ENCODE data around the gene AANAT.
"Not testable (repeated sequence)": the region's sequence is repeated elsewhere in the genome, so short reads cannot be mapped to it uniquely, and the experiment has no call there.

AANAT gene

DNA sequence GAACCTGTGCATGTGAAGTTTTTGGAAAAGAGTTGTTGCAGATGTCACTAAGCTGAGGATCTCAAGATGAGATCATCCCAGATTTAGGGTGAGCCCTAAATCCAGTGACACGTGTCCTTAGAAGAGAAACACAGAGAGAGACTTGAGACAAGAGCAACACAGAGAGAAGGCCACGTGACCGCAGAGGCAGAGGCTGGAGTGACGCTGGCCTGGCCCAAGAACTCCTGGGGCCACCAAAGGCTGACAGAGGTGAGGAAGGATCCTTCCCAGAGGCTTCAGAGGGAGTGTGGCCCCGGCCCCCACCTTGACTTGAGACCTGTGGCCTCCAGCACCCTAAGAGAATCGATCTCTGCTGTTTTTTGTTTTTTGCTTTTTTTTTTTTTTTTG lies 45.9 kb downstream of the AANAT start:
- TF ChIP-seq, protein P1, sequence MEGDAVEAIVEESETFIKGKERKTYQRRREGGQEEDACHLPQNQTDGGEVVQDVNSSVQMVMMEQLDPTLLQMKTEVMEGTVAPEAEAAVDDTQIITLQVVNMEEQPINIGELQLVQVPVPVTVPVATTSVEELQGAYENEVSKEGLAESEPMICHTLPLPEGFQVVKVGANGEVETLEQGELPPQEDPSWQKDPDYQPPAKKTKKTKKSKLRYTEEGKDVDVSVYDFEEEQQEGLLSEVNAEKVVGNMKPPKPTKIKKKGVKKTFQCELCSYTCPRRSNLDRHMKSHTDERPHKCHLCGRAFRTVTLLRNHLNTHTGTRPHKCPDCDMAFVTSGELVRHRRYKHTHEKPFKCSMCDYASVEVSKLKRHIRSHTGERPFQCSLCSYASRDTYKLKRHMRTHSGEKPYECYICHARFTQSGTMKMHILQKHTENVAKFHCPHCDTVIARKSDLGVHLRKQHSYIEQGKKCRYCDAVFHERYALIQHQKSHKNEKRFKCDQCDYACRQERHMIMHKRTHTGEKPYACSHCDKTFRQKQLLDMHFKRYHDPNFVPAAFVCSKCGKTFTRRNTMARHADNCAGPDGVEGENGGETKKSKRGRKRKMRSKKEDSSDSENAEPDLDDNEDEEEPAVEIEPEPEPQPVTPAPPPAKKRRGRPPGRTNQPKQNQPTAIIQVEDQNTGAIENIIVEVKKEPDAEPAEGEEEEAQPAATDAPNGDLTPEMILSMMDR (IDR thresholded peaks at IDR 0.05): no peak
- Histone ChIP-seq H3K4me3 (ENCODE audit: low read depth in 1 of 2, low read length in 1 of 2) (no peak overlapping the region), H3K27ac (no peak overlapping the region), H3K9me3 (no peaks in the 10 kb centered on the region), H3K27me3 (no peaks in the 10 kb centered on the region), H3K4me1 (ENCODE audit: control insufficient read depth in 1 of 2, insufficient read depth in 1 of 2, low read depth in 1 of 2, low read length in 1 of 2) (peaks cover 27 to 29% of the 10 kb centered on the region in 2 experiments), H3K36me3 (no peaks in the 10 kb centered on the region)

DNA sequence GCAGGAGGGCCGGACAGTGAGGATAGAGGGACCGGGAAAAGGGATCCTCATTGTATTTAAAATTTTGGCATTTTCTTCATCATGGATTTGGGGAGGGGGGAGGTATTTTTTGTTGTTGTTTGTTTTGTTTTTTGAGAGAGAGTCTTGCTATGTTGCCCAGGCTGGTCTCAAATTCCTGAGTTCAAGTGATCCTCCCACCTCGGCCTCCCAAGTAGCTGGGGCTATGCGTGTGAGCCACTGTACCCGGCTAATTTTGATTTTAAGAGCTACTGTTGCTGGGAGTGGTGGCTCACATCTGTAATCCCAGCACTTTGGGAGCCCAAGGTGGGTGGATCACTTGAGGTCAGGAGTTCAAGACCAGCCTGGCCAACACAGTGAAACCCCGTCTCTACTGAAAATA lies 47.0 kb downstream of the AANAT start:
- not testable (repeated sequence) for H3K27ac ChIP-seq; H3K9me3 ChIP-seq; H3K27me3 ChIP-seq; H3K36me3 ChIP-seq; H3K4me3 ChIP-seq (ENCODE audit: low read depth in 1 of 2, low read length in 1 of 2)
- peaks cover 27 to 29% of the 10 kb centered on the region in 2 experiments for H3K4me1 ChIP-seq (ENCODE audit: control insufficient read depth in 1 of 2, insufficient read depth in 1 of 2, low read depth in 1 of 2, low read length in 1 of 2)

DNA sequence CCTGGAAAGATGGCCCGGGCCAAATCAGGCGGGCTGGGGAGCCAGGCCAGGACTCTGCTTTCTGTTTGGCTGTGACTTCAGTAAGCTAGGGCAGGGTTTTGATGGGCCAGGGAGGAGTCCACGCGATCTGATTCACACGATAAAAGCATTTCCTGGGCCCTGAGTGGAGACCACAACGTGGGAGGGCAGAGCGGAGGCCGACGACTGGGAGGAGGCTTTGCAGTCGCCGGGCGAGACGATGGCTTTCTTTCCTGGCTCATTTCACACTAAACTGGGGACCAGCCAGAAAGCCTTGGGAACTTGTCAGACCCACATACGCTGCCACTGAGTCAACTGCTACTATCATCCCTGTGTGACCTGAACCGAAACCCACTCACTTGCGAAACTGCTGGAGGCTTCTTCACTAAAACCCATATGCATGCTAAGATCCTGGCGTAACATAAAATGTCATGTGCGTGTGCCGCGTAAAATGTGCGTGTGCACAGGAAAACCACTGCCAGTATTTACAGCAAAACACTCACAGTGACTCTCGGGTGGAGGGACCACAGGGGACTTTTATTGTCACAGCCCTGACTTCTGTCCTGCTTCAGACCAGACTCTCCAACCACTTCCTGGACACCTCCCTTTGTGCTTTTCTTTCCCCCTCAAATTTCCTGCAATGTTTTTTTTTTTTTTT lies 48.0 kb downstream of the AANAT start:
- H3K27ac ChIP-seq: no peak overlapping the region
- H3K9me3 ChIP-seq: no peaks in the 10 kb centered on the region
- peaks cover 27 to 29% of the 10 kb centered on the region in 2 experiments for H3K4me1 ChIP-seq (ENCODE audit: control insufficient read depth in 1 of 2, insufficient read depth in 1 of 2, low read depth in 1 of 2, low read length in 1 of 2)
- TF ChIP-seq, protein P1 (IDR thresholded peaks at IDR 0.05): no peak
- no peak overlapping the region for H3K4me3 ChIP-seq (ENCODE audit: low read depth in 1 of 2, low read length in 1 of 2)
- no peaks in the 10 kb centered on the region for H3K27me3 ChIP-seq
- H3K36me3 ChIP-seq: no peaks in the 10 kb centered on the region

DNA sequence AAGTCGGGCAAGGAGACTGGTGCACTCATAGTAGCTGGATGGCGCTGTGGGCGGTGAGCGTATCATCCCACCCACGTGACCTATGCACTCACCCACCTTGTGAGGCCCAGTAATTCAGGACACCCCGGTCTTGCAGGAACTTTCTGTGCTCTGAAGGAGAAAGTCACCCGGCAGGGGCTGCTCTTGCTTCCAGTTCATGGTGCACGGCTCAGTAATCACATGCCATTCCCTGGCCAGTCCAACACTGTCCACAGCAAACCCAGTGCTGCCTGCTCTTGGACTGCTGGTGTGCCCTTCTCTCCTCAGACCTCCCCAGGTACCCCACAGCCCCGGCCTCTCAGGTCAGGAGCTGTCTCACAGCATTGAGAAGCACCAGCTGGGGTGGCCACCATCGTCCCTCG lies 50.2 kb downstream of the AANAT start:
- TF ChIP-seq, protein P1 (IDR thresholded peaks at IDR 0.05): no peak
- H3K27ac ChIP-seq: no peak overlapping the region

DNA sequence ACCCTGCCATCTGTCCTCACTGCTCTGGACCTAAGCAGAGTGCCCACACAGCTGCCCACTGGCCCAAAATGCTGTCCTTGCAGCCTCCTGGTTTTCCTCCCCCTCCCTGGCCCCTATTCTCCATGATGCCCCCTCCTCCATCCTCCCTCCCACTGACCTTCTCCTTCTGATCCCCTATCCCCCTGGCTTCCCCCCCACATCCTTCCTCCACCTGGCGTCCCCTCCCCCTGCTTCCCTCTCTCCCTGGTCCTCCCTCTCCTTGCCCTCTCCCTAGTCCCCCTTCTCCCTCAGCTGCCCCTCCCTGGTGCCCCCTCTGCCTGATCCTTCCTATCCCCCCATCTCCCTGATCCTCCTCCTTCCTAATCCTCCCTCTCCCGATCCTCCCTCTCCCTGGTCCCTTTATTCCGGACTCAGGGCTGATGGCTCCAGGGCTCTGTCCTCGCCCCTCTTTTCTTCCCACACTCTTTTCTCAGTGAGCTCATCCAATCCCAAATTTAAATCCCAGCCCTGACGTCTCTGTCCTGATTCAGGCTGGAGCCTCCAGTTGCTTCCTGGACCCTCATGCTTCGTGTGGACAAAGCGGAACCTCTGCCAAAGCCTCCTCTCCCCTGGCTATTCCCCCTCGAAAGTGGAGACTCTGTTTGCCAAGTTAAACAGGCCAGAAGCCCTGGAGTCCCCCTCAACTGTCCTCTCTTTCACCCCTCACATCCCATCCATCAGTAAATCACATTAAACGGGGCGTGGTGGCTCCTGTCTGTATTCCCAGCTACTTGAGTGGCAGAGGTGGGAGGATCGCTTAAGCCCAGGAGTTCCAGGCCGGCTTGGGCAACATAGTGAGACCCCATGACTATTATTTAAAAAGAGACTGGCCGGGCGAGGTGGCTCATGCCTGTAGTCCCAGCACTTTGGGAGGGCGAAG lies 51.9 kb downstream of the AANAT start:
- H3K36me3 ChIP-seq: no peaks in the 10 kb centered on the region
- peaks cover 11 to 19% of the 10 kb centered on the region in 2 experiments for H3K4me1 ChIP-seq (ENCODE audit: control insufficient read depth in 1 of 2, insufficient read depth in 1 of 2, low read depth in 1 of 2, low read length in 1 of 2)
- no peaks in the 10 kb centered on the region for H3K9me3 ChIP-seq
- TF ChIP-seq, protein P1 (IDR thresholded peaks at IDR 0.05): no peak
- H3K27me3 ChIP-seq: peaks cover 5% of the 10 kb centered on the region
- no peak overlapping the region for H3K27ac ChIP-seq
- no peak overlapping the region for H3K4me3 ChIP-seq (ENCODE audit: low read depth in 1 of 2, low read length in 1 of 2)

More for the DNA sequence above, 50.2 kb downstream of the AANAT start:
- peaks cover 7 to 11% of the 10 kb centered on the region in 2 experiments for H3K4me1 ChIP-seq (ENCODE audit: control insufficient read depth in 1 of 2, insufficient read depth in 1 of 2, low read depth in 1 of 2, low read length in 1 of 2)
- H3K9me3 ChIP-seq: no peaks in the 10 kb centered on the region
- no peaks in the 10 kb centered on the region for H3K27me3 ChIP-seq
- H3K36me3 ChIP-seq: no peaks in the 10 kb centered on the region
- H3K4me3 ChIP-seq (ENCODE audit: low read depth in 1 of 2, low read length in 1 of 2): no peak overlapping the region
